ENCODE data around the gene USP32. TPM values are rescaled to one million over a fixed set of nuclear protein-coding genes. Genes with fewer than 3 reads are reported as not detected.

The USP32 gene
- total and polyA plus RNA-seq, 4 donors: 11.6 to 103 (median 42.9) TPM

- Histone ChIP-seq H3K9me3 (ENCODE audit: control insufficient read depth in 4 of 4, low read length in 3 of 4) (no peaks in the 10 kb centered on the region), H3K4me1 (ENCODE audit: control insufficient read depth in 4 of 4, insufficient read depth in 4 of 4, low read length in 3 of 4) (peaks cover 0 to 20% (median 2%) of the 10 kb centered on the region in 4 donors), H3K36me3 (ENCODE audit: control insufficient read depth in 4 of 4, insufficient read depth in 3 of 4, low read depth in 1 of 4, low read length in 3 of 4) (peaks cover 0 to 4% (median 0%) of the 10 kb centered on the region in 4 donors), H3K4me3 (ENCODE audit: low read depth in 1 of 3, low read length in 3 of 3) (no peak overlapping the region), H3K27me3 (ENCODE audit: control insufficient read depth in 4 of 4, insufficient read depth in 4 of 4, low read length in 3 of 4) (no peaks in the 10 kb centered on the region), H3K27ac (ENCODE audit: low read depth in 1 of 2, low read length in 2 of 2) (peak overlapping the region; percentile 54 to 71), H3K9ac (ENCODE audit: low read depth in 1 of 2, low read length in 2 of 2) (no peak overlapping the region)
- TF ChIP-seq GABPA (IDR thresholded peaks at IDR 0.05 in 1 of 2, conservative IDR thresholded peaks at IDR 0.05 in 1 of 2) (no peak), RAD21 (IDR thresholded peaks at IDR 0.05) (no peak), HNF4A (conservative IDR thresholded peaks at IDR 0.05) (no peak), CTCF (IDR thresholded peaks at IDR 0.05; ENCODE audit: low read depth, low read length, missing input control) (no peak), FOXA1 (IDR thresholded peaks at IDR 0.05) (no peak), MAX (IDR thresholded peaks at IDR 0.05) (no peak), REST (IDR thresholded peaks at IDR 0.05) (no peak), JUND (IDR thresholded peaks at IDR 0.05) (no peak), FOXA2 (IDR thresholded peaks at IDR 0.05) (no peak), NR2F2 (IDR thresholded peaks at IDR 0.05) (no peak), ATF3 (IDR thresholded peaks at IDR 0.05) (no peak), EGR1 (IDR thresholded peaks at IDR 0.05; ENCODE audit: low read depth in 2 of 2) (no peak), RXRA (IDR thresholded peaks at IDR 0.05) (no peak), HNF4G (IDR thresholded peaks at IDR 0.05) (no peak), YY1 (IDR thresholded peaks at IDR 0.05) (no peak), SP1 (IDR thresholded peaks at IDR 0.05) (no peak), TAF1 (conservative IDR thresholded peaks at IDR 0.05) (no peak), ZBTB33 (IDR thresholded peaks at IDR 0.05) (no peak)
- WGBS: 88% methylated on average over 2 of the region's 2 CpGs
- DNase-seq (ENCODE audit: low spot score): no peak
Measured at GRCh38 chr17:60326702-60327101, 65.2 kb downstream of the USP32 start.
